Measurements from ENCODE around the gene PEAK1. TPM values are rescaled to one million over a fixed set of nuclear protein-coding genes. Genes with fewer than 3 reads are reported as not detected.

PEAK1 gene
- total RNA-seq, 4 donors from 2014 or later = 51.1 to 82.2 (median 58.1) TPM

DNA sequence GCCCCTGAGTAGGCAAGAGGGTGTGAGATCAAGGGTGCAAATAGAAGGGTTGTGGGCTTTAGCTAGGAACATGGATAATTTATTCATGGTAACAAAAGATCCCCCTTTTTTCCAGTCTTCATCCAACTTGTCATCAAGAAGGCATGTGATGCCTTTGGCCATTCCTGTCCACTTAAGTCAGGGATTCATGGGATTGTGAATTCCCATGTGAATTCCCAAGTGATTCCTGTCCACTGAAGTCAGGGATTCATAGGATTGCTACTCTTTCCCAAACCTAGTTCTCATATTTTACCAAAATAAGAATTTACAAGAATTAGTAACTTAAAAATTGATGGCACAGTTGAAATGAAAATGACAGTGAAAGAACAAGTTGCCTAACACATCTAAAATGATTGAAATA is 41.6 kb upstream of the PEAK1 start:
- no peak for TF ChIP-seq CTCF (IDR thresholded peaks at IDR 0.05)
- no peak for TF ChIP-seq EP300 (IDR thresholded peaks at IDR 0.05; ENCODE audit: low read depth)
- no peak for TF ChIP-seq POLR2AphosphoS5 (IDR thresholded peaks at IDR 0.05)
- TF ChIP-seq POLR2A (IDR thresholded peaks at IDR 0.05) = no peak
- Histone ChIP-seq H3K27ac (no peak overlapping the region), H3K4me3 (no peak overlapping the region), H3K9me3 (no peaks in the 10 kb centered on the region), H3K27me3 (no peaks in the 10 kb centered on the region), H3K4me1 (peaks cover 0 to 20% (median 8%) of the 10 kb centered on the region in 4 donors), H3K36me3 (peaks cover 0 to 33% (median 16%) of the 10 kb centered on the region in 4 donors)
- intact Hi-C loops (cut with DNase I; ENCODE audit: low total_unique reads) (no loop called here), in situ Hi-C loops (cut with MboI; ENCODE audit: low pct_ligation_motif_present in 1 of 4, low pct_unique_long_range_greater_than_20kb in 1 of 4, low sequenced_read_pairs in 3 of 4) (no loop called here)
- no peak for DNase-seq

- Histone ChIP-seq H3K4me1 (peaks cover 3 to 34% (median 14%) of the 10 kb centered on the region in 4 donors), H3K36me3 (peaks cover 0 to 14% (median 6%) of the 10 kb centered on the region in 4 donors), H3K9me3 (no peaks in the 10 kb centered on the region), H3K27ac (no peak overlapping the region), H3K27me3 (no peaks in the 10 kb centered on the region), H3K4me3 (no peak overlapping the region)
- no peak for DNase-seq
- TF ChIP-seq POLR2AphosphoS5 (IDR thresholded peaks at IDR 0.05) (no peak), CTCF (IDR thresholded peaks at IDR 0.05) (no peak), POLR2A (IDR thresholded peaks at IDR 0.05) (no peak), EP300 (IDR thresholded peaks at IDR 0.05; ENCODE audit: low read depth) (no peak)
- intact Hi-C loops (cut with DNase I; ENCODE audit: low total_unique reads) = no loop called here
- 86 to 90% methylated on average over 2 of the region's 2 CpGs for WGBS, 2 donors (ENCODE audit: low coverage in 1 of 2)
- in situ Hi-C loops (cut with MboI; ENCODE audit: low pct_ligation_motif_present in 1 of 4, low pct_unique_long_range_greater_than_20kb in 1 of 4, low sequenced_read_pairs in 3 of 4) = no loop called here
These were observed 39.1 kb upstream of the PEAK1 start for GRCh38 chr15:77459031-77459430.

GRCh38 chr15:77457905-77458265 is 38.0 kb upstream of the PEAK1 start:
- H3K4me3 ChIP-seq = no peak overlapping the region
- intact Hi-C loops (cut with DNase I; ENCODE audit: low total_unique reads) = no loop called here
- H3K4me1 ChIP-seq = peaks cover 3 to 34% (median 14%) of the 10 kb centered on the region in 4 donors
- peak overlapping the region in 1 of 4 donors; percentile 7 for H3K27ac ChIP-seq
- TF ChIP-seq POLR2A (IDR thresholded peaks at IDR 0.05) (no peak), EP300 (IDR thresholded peaks at IDR 0.05; ENCODE audit: low read depth) (no peak), POLR2AphosphoS5 (IDR thresholded peaks at IDR 0.05) (no peak), CTCF (IDR thresholded peaks at IDR 0.05) (no peak)
- no peak for DNase-seq
- H3K36me3 ChIP-seq = peaks cover 0 to 11% (median 6%) of the 10 kb centered on the region in 4 donors
- H3K9me3 ChIP-seq = no peaks in the 10 kb centered on the region
- H3K27me3 ChIP-seq = no peaks in the 10 kb centered on the region
- in situ Hi-C loops (cut with MboI; ENCODE audit: low pct_ligation_motif_present in 1 of 4, low pct_unique_long_range_greater_than_20kb in 1 of 4, low sequenced_read_pairs in 3 of 4) = no loop called here

DNA sequence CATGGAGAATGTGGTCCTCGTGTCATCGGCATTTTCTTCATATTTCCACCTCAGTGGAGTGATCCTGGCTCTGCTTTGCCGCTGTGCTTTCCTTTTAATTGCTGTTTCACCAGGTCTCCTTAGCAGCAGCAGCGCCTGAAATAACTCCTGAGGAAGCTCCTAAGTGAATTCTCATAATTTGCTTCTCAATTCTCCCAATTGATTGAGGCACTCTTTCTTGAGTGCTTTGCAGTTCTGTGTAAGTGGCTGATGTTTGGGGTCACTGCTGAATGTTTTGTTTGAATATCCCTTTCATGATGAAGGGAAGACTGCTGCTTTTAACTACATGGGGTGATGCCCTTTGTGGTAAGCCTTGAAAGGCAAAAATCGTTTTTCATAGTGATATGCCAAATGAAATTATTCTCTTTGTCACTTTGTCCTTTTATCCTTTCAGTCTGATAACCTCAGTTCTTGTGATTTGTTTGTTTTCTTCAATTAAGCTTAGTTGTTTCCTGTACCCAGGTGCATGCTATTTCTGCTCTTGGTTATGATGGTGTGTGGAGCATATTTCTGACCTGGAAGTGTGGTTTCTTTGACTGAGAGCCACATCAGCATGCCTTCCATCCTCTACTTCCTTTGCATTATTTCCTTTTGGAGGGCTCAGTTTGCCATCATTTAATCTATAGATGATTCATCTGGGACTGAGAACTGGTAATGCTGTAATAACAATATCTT is 37.4 kb upstream of the PEAK1 start:
- Histone ChIP-seq H3K9me3 (no peaks in the 10 kb centered on the region), H3K4me1 (peaks cover 3 to 34% (median 14%) of the 10 kb centered on the region in 4 donors), H3K4me3 (no peak overlapping the region), H3K27ac (peak overlapping the region in 2 of 4 donors; percentile 7 to 9), H3K36me3 (peaks cover 0 to 11% (median 6%) of the 10 kb centered on the region in 4 donors), H3K27me3 (no peaks in the 10 kb centered on the region)
- TF ChIP-seq CTCF (IDR thresholded peaks at IDR 0.05) = no peak
- TF ChIP-seq EP300 (IDR thresholded peaks at IDR 0.05; ENCODE audit: low read depth) = no peak
- TF ChIP-seq POLR2A (IDR thresholded peaks at IDR 0.05) = no peak
- no peak for TF ChIP-seq POLR2AphosphoS5 (IDR thresholded peaks at IDR 0.05)
- DNase-seq = no peak
- WGBS, 2 donors (ENCODE audit: low coverage in 1 of 2) = 71 to 73% methylated on average over 4 to 5 of the region's 5 CpGs
- in situ Hi-C loops (cut with MboI; ENCODE audit: low pct_ligation_motif_present in 1 of 4, low pct_unique_long_range_greater_than_20kb in 1 of 4, low sequenced_read_pairs in 3 of 4) (no loop called here), intact Hi-C loops (cut with DNase I; ENCODE audit: low total_unique reads) (no loop called here)
